Measurements from ENCODE around the gene WBP11.

DNA sequence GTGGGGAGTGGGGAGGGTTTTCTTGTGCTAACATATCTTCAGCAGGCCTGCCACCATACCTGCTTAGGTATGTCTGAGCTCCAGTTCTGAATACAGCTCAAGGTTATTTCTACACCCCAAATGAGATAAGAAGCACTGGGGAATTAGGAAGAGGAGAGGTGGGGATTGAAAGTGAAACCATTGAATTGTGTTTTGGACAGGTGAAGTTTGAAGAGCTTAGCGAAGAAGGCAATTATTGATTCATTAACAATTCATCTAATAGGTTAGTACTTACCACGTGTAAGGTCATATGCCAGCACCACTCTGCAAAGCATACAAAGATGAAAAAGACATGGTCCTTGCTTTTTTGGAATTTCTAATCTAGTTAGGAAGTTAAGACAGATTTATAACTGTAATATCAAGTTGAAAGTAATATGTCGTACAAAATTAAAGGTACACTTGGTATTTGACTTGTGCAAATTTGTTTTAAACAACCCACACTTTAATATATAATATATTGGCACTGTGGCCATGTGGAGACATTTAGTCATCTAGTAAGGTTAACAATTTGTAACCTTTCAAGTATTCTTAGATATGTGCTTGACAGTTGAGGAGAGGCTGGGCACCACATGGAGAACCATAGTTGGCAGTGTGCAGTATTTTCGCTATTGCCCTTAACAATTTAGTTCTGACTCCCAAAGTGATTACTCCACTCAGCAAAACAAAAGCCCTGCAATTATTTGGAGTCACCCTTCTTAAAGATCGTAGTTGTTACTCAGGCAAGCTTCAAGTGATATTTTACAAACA, 7.1 kb upstream of the WBP11 start:
- TF ChIP-seq POLR2AphosphoS5 (IDR thresholded peaks at IDR 0.05), result no peak
- TF ChIP-seq, protein P1, sequence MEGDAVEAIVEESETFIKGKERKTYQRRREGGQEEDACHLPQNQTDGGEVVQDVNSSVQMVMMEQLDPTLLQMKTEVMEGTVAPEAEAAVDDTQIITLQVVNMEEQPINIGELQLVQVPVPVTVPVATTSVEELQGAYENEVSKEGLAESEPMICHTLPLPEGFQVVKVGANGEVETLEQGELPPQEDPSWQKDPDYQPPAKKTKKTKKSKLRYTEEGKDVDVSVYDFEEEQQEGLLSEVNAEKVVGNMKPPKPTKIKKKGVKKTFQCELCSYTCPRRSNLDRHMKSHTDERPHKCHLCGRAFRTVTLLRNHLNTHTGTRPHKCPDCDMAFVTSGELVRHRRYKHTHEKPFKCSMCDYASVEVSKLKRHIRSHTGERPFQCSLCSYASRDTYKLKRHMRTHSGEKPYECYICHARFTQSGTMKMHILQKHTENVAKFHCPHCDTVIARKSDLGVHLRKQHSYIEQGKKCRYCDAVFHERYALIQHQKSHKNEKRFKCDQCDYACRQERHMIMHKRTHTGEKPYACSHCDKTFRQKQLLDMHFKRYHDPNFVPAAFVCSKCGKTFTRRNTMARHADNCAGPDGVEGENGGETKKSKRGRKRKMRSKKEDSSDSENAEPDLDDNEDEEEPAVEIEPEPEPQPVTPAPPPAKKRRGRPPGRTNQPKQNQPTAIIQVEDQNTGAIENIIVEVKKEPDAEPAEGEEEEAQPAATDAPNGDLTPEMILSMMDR (IDR thresholded peaks at IDR 0.05), result no peak
